GM12864 (cell line): ENCODE results near the gene PON3.

Experiments used
- DNase-seq: peaks from one replicate; pipeline ENCODE4 v3.0.0-alpha.2; 2011; ENCODE audit warnings: low read depth
- H3K4me3 ChIP-seq: 2 replicates; pipeline ENCODE4 v1.5.1; 2011; ENCODE audit warnings: mild to moderate bottlenecking, low read depth, low read length, control low read depth
- CTCF ChIP-seq: IDR thresholded peaks from 2 replicates; pipeline ENCODE4 v1.5.1; 2011; ENCODE audit warnings: low read depth, mild to moderate bottlenecking, moderate library complexity, low read length, control low read depth, inconsistent platforms; ENCODE audit errors: missing control alignments

The PON3 gene

GRCh38 chr7:95412075-95412474 lies 15.9 kb upstream of the PON3 start:
- H3K4me3 ChIP-seq = no peak overlapping the region
- no peak for TF ChIP-seq CTCF
- no peak for DNase-seq

- no peak for TF ChIP-seq CTCF
Observed at GRCh38 chr7:95411666-95412065, 15.5 kb upstream of the PON3 start.

GRCh38 chr7:95411036-95411435 lies 14.9 kb upstream of the PON3 start:
- TF ChIP-seq CTCF = no peak
- no peak for DNase-seq
- no peak overlapping the region for H3K4me3 ChIP-seq

More at GRCh38 chr7:95411666-95412065, 15.5 kb upstream of the PON3 start:
- no peak overlapping the region for H3K4me3 ChIP-seq
- no peak for DNase-seq

GRCh38 chr7:95407751-95408150 lies 11.6 kb upstream of the PON3 start:
- no peak for TF ChIP-seq CTCF
- H3K4me3 ChIP-seq = no peak overlapping the region
- no peak for DNase-seq

- DNase-seq = no peak
- no peak for TF ChIP-seq CTCF
- H3K4me3 ChIP-seq = no peak overlapping the region
Observed at GRCh38 chr7:95405800-95406199, 9.6 kb upstream of the PON3 start.

GRCh38 chr7:95405208-95405607 lies 9.0 kb upstream of the PON3 start:
- no peak for DNase-seq
- TF ChIP-seq CTCF = no peak
- H3K4me3 ChIP-seq = no peak overlapping the region

GRCh38 chr7:95404316-95404865 lies 8.2 kb upstream of the PON3 start:
- no peak overlapping the region for H3K4me3 ChIP-seq
- DNase-seq = no peak
- TF ChIP-seq CTCF = no peak
